ENCODE measurements around the gene SPECC1.
"Not testable (repeated sequence)": the region's sequence is repeated elsewhere in the genome, so short reads cannot be mapped to it uniquely, and the experiment has no call there.

The SPECC1 gene

GRCh38 chr17:20236578-20237227 lies 227.5 kb downstream of the SPECC1 start:
- no peak for DNase-seq (ENCODE audit: low read depth in 2 of 2)

GRCh38 chr17:20239776-20240175 lies 230.6 kb downstream of the SPECC1 start:
- not testable (repeated sequence) for DNase-seq (ENCODE audit: low read depth in 2 of 2)

GRCh38 chr17:20241855-20242254 lies 232.7 kb downstream of the SPECC1 start:
- no peak for DNase-seq (ENCODE audit: low read depth in 2 of 2)

- no peak for DNase-seq (ENCODE audit: low read depth in 2 of 2)
These were observed 233.1 kb downstream of the SPECC1 start for GRCh38 chr17:20242271-20242670.

- no peak for DNase-seq (ENCODE audit: low read depth in 2 of 2)
These were observed 234.4 kb downstream of the SPECC1 start for GRCh38 chr17:20243524-20243923.

- DNase-seq (ENCODE audit: low read depth in 2 of 2) = no peak
These were observed 235.5 kb downstream of the SPECC1 start for GRCh38 chr17:20244671-20245070.

GRCh38 chr17:20246692-20247091 lies 237.5 kb downstream of the SPECC1 start:
- DNase-seq (ENCODE audit: low read depth in 2 of 2) = no peak

GRCh38 chr17:20253323-20253722 lies 244.2 kb downstream of the SPECC1 start:
- no peak for DNase-seq (ENCODE audit: low read depth in 2 of 2)

GRCh38 chr17:20254541-20254940 lies 245.4 kb downstream of the SPECC1 start:
- DNase-seq (ENCODE audit: low read depth in 2 of 2) = no peak

- no peak for DNase-seq (ENCODE audit: low read depth in 2 of 2)
These were observed 247.0 kb downstream of the SPECC1 start for GRCh38 chr17:20256144-20256543.

- DNase-seq (ENCODE audit: low read depth in 2 of 2) = no peak
These were observed 247.8 kb downstream of the SPECC1 start for GRCh38 chr17:20257008-20257407.

GRCh38 chr17:20257798-20258197 lies 248.6 kb downstream of the SPECC1 start:
- no peak for DNase-seq (ENCODE audit: low read depth in 2 of 2)

GRCh38 chr17:20259668-20260067 lies 250.5 kb downstream of the SPECC1 start:
- no peak for DNase-seq (ENCODE audit: low read depth in 2 of 2)

- no peak for DNase-seq (ENCODE audit: low read depth in 2 of 2)
These were observed 251.1 kb downstream of the SPECC1 start for GRCh38 chr17:20260268-20260667.

- no peak for DNase-seq (ENCODE audit: low read depth in 2 of 2)
These were observed 253.3 kb downstream of the SPECC1 start for GRCh38 chr17:20262226-20263114.

- not testable (repeated sequence) for DNase-seq (ENCODE audit: low read depth in 2 of 2)
These were observed 253.9 kb downstream of the SPECC1 start for GRCh38 chr17:20263115-20263433.

GRCh38 chr17:20263595-20263994 lies 254.4 kb downstream of the SPECC1 start:
- DNase-seq (ENCODE audit: low read depth in 2 of 2) = no peak

GRCh38 chr17:20264996-20265395 lies 255.8 kb downstream of the SPECC1 start:
- no peak for DNase-seq (ENCODE audit: low read depth in 2 of 2)

- DNase-seq (ENCODE audit: low read depth in 2 of 2) = no peak
These were observed 257.8 kb downstream of the SPECC1 start for GRCh38 chr17:20266806-20267458.

- DNase-seq (ENCODE audit: low read depth in 2 of 2) = peak in 1 of 2 donors; percentile 15
These were observed 258.3 kb downstream of the SPECC1 start for GRCh38 chr17:20267459-20267842.

GRCh38 chr17:20270369-20270768 lies 261.2 kb downstream of the SPECC1 start:
- DNase-seq (ENCODE audit: low read depth in 2 of 2) = no peak

GRCh38 chr17:20271011-20271610 lies 262.0 kb downstream of the SPECC1 start:
- DNase-seq (ENCODE audit: low read depth in 2 of 2) = no peak
